ENCODE data around the gene POU6F2.

Gene POU6F2

DNA sequence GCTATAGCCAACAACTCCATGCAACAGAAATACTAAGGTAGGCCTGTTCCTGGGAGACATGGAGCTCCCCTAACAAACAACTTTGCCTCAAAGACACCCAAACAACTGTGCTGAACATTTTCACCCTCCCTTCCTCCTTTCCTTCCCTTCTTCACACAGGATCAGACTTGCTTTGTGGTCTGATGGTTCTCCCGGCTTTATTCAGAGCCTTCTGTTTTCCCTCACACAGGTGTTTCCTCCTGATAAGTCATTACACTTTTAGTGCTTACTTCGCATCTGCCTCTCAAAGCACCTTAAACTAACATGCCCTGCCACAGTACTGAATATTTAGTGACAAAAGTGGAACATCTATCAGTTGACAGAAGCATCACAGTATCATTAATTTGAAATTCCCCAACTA is 532.2 kb downstream of the POU6F2 start:
- Histone ChIP-seq H3K36me3 (ENCODE audit: insufficient read depth, low read length) (no peaks in the 10 kb centered on the region), H2AFZ (ENCODE audit: low read length) (no peak overlapping the region), H3K27me3 (ENCODE audit: insufficient read depth, low read length, poor library complexity, severe bottlenecking) (no peaks in the 10 kb centered on the region), H3K4me2 (ENCODE audit: low read depth, low read length, poor library complexity, severe bottlenecking) (peak overlapping the region; percentile 28), H3K9ac (ENCODE audit: low read depth, low read length, poor library complexity, severe bottlenecking) (no peak overlapping the region), H3K9me2 (replicated peaks; ENCODE audit: low read depth, low read length) (no peaks in the 10 kb centered on the region), H3K4me3 (ENCODE audit: low read length, poor library complexity, severe bottlenecking) (no peak overlapping the region), H3F3A (ENCODE audit: low read depth) (no peaks in the 10 kb centered on the region), H3K79me2 (ENCODE audit: insufficient read depth, low read length) (no peaks in the 10 kb centered on the region), H3K9me3 (ENCODE audit: insufficient read depth, low read depth, low read length) (no peaks in the 10 kb centered on the region), H3K4me1 (ENCODE audit: insufficient read depth, low read length, poor library complexity, severe bottlenecking) (peaks cover 21% of the 10 kb centered on the region), H4K20me1 (ENCODE audit: insufficient read depth, low read length, poor library complexity, severe bottlenecking) (no peaks in the 10 kb centered on the region)
- TF ChIP-seq CTCF (conservative IDR thresholded peaks at IDR 0.05; ENCODE audit: low read length) (no peak), EZH2phosphoT487 (IDR thresholded peaks at IDR 0.05; ENCODE audit: borderline replicate concordance) (no peak)

- no peak for TF ChIP-seq EZH2phosphoT487 (IDR thresholded peaks at IDR 0.05; ENCODE audit: borderline replicate concordance)
- no peak for TF ChIP-seq CTCF (conservative IDR thresholded peaks at IDR 0.05; ENCODE audit: low read length)
- no peaks in the 10 kb centered on the region for H3F3A ChIP-seq (ENCODE audit: low read depth)
- no peak overlapping the region for H3K4me3 ChIP-seq (ENCODE audit: low read length, poor library complexity, severe bottlenecking)
- no peaks in the 10 kb centered on the region for H3K36me3 ChIP-seq (ENCODE audit: insufficient read depth, low read length)
- H3K9ac ChIP-seq (ENCODE audit: low read depth, low read length, poor library complexity, severe bottlenecking): no peak overlapping the region
- H3K79me2 ChIP-seq (ENCODE audit: insufficient read depth, low read length): no peaks in the 10 kb centered on the region
- H2AFZ ChIP-seq (ENCODE audit: low read length): no peak overlapping the region
- peaks cover 25% of the 10 kb centered on the region for H3K4me1 ChIP-seq (ENCODE audit: insufficient read depth, low read length, poor library complexity, severe bottlenecking)
- no peaks in the 10 kb centered on the region for H4K20me1 ChIP-seq (ENCODE audit: insufficient read depth, low read length, poor library complexity, severe bottlenecking)
- H3K4me2 ChIP-seq (ENCODE audit: low read depth, low read length, poor library complexity, severe bottlenecking): no peak overlapping the region
- H3K9me3 ChIP-seq (ENCODE audit: insufficient read depth, low read depth, low read length): no peaks in the 10 kb centered on the region
- H3K9me2 ChIP-seq (replicated peaks; ENCODE audit: low read depth, low read length): no peaks in the 10 kb centered on the region
- H3K27me3 ChIP-seq (ENCODE audit: insufficient read depth, low read length, poor library complexity, severe bottlenecking): no peaks in the 10 kb centered on the region
Observed at GRCh38 chr7:39510864-39511354, 533.2 kb downstream of the POU6F2 start.

DNA sequence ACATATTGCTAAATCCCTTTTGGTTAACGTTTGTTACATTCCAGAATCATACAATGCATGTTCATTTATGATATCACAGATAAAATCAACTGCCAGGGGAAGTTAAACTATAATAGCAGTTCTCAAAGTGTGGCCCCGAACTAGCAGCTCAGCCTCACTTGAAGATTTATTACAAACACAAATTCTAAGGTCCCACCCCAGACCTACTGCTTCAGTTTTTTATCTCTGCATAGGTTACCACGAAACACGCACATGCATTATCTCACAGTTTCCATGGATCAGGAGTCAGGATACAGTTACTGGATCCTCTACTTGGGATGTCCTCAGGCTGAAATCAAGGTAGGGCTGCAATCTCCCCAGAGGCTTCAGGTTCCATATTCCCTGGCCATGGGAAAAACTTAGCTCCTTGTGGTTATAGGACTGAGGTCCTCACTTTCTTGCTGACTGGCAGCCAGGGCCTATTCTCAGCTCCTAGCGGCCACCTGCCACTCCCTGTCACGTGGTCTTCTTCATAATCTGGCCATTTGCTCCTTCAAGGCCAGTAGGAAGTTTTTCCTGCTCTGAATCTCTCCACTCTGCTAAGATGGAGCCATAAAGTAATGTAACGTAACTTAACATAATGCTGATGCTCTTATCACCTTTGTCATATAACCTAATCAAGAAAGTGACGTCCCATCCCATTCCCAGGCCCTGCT is 538.0 kb downstream of the POU6F2 start:
- H4K20me1 ChIP-seq (ENCODE audit: insufficient read depth, low read length, poor library complexity, severe bottlenecking): no peaks in the 10 kb centered on the region
- H3K9me2 ChIP-seq (replicated peaks; ENCODE audit: low read depth, low read length): no peaks in the 10 kb centered on the region
- H3K9me3 ChIP-seq (ENCODE audit: insufficient read depth, low read depth, low read length): no peaks in the 10 kb centered on the region
- H3K27me3 ChIP-seq (ENCODE audit: insufficient read depth, low read length, poor library complexity, severe bottlenecking): no peaks in the 10 kb centered on the region
- TF ChIP-seq EZH2phosphoT487 (IDR thresholded peaks at IDR 0.05; ENCODE audit: borderline replicate concordance) (no peak), CTCF (conservative IDR thresholded peaks at IDR 0.05; ENCODE audit: low read length) (no peak)
- H3K4me2 ChIP-seq (ENCODE audit: low read depth, low read length, poor library complexity, severe bottlenecking): no peak overlapping the region
- no peaks in the 10 kb centered on the region for H3K79me2 ChIP-seq (ENCODE audit: insufficient read depth, low read length)
- H3K4me3 ChIP-seq (ENCODE audit: low read length, poor library complexity, severe bottlenecking): no peak overlapping the region
- no peaks in the 10 kb centered on the region for H3K36me3 ChIP-seq (ENCODE audit: insufficient read depth, low read length)
- H2AFZ ChIP-seq (ENCODE audit: low read length): no peak overlapping the region
- no peak overlapping the region for H3K9ac ChIP-seq (ENCODE audit: low read depth, low read length, poor library complexity, severe bottlenecking)
- peaks cover 16% of the 10 kb centered on the region for H3K4me1 ChIP-seq (ENCODE audit: insufficient read depth, low read length, poor library complexity, severe bottlenecking)
- H3F3A ChIP-seq (ENCODE audit: low read depth): no peaks in the 10 kb centered on the region

Data from Loucy (cell line).